Hepatocyte (in vitro differentiated cells): ENCODE measurements around the gene HS6ST1.
"Not testable (repeated sequence)": the region's sequence is repeated elsewhere in the genome, so short reads cannot be mapped to it uniquely, and the experiment has no call there.

Experiments
- EZH2 ChIP-seq: fragments of 200-600 bp; sonication (generic); IDR thresholded peaks from 2 replicates; pipeline ENCODE4 v1.6.1; 2016; ENCODE audit warnings: antibody characterized with exemption, mild to moderate bottlenecking, borderline replicate concordance
- EZH2phosphoT487 ChIP-seq: fragments of 200-600 bp; sonication (generic); IDR thresholded peaks from one replicate; pipeline ENCODE4 v1.6.1; 2018; ENCODE audit warnings: antibody characterized with exemption, mild to moderate bottlenecking, low read depth, moderate library complexity; ENCODE audit not compliant: unreplicated experiment, severe bottlenecking
- TF ChIP-seq, protein P1 (sequence below): fragments of 200-600 bp; sonication (generic); IDR thresholded peaks from 2 replicates; pipeline ENCODE4 v1.5.1; 2016; ENCODE audit warnings: antibody characterized with exemption, mild to moderate bottlenecking; ENCODE audit not compliant: poor library complexity

- TF ChIP-seq, protein P1, sequence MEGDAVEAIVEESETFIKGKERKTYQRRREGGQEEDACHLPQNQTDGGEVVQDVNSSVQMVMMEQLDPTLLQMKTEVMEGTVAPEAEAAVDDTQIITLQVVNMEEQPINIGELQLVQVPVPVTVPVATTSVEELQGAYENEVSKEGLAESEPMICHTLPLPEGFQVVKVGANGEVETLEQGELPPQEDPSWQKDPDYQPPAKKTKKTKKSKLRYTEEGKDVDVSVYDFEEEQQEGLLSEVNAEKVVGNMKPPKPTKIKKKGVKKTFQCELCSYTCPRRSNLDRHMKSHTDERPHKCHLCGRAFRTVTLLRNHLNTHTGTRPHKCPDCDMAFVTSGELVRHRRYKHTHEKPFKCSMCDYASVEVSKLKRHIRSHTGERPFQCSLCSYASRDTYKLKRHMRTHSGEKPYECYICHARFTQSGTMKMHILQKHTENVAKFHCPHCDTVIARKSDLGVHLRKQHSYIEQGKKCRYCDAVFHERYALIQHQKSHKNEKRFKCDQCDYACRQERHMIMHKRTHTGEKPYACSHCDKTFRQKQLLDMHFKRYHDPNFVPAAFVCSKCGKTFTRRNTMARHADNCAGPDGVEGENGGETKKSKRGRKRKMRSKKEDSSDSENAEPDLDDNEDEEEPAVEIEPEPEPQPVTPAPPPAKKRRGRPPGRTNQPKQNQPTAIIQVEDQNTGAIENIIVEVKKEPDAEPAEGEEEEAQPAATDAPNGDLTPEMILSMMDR = not testable (repeated sequence)
- TF ChIP-seq EZH2, EZH2phosphoT487: not testable (repeated sequence)
Measured at GRCh38 chr2:128317899-128318225, 806 bp downstream of the HS6ST1 start.
